ENCODE measurements around the gene SNX2. TPM values are rescaled to one million over a fixed set of nuclear protein-coding genes. Genes with fewer than 3 reads are reported as not detected.

Gene SNX2
- total RNA-seq, 2 donors from 2014 or later: 14.8 to 34.0 TPM

DNA sequence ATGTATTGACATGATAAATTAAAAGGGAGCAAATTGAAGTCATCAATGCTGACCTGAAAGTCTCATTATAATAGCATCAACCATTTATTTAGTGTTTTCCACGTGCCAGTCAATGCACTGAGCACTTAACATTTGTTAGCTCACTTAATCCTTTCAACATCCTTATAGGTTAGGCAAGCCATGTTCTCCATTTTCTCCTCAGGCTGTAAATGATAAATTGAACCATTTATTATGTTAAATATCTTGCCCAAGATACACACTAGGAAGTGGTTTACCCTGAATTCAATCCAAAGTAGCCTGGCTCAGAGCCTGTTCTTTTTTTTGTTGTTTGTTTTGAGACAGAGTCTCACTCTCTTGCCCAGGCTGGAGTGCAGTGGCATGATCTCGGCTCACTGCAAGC is 25.0 kb upstream of the SNX2 start:
- H3K9me3 ChIP-seq: no peaks in the 10 kb centered on the region
- no peak overlapping the region for H3K27ac ChIP-seq
- H3K4me3 ChIP-seq: no peak overlapping the region
- 39% methylated on average over 2 of the region's 2 CpGs for WGBS, 2 donors
- DNase-seq: no peak
- TF ChIP-seq POLR2A (IDR thresholded peaks at IDR 0.05): no peak
- TF ChIP-seq, protein P1, sequence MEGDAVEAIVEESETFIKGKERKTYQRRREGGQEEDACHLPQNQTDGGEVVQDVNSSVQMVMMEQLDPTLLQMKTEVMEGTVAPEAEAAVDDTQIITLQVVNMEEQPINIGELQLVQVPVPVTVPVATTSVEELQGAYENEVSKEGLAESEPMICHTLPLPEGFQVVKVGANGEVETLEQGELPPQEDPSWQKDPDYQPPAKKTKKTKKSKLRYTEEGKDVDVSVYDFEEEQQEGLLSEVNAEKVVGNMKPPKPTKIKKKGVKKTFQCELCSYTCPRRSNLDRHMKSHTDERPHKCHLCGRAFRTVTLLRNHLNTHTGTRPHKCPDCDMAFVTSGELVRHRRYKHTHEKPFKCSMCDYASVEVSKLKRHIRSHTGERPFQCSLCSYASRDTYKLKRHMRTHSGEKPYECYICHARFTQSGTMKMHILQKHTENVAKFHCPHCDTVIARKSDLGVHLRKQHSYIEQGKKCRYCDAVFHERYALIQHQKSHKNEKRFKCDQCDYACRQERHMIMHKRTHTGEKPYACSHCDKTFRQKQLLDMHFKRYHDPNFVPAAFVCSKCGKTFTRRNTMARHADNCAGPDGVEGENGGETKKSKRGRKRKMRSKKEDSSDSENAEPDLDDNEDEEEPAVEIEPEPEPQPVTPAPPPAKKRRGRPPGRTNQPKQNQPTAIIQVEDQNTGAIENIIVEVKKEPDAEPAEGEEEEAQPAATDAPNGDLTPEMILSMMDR (IDR thresholded peaks at IDR 0.05): no peak
- H3K27me3 ChIP-seq: no peaks in the 10 kb centered on the region
- no peaks in the 10 kb centered on the region for H3K4me1 ChIP-seq
- H3K36me3 ChIP-seq (replicated peaks in 1 of 2; ENCODE audit: insufficient read depth in 1 of 2, low read depth in 2 of 2): no peaks in the 10 kb centered on the region
- no peak for ATAC-seq
- intact Hi-C loops (cut with DNase I): no loop called here

DNA sequence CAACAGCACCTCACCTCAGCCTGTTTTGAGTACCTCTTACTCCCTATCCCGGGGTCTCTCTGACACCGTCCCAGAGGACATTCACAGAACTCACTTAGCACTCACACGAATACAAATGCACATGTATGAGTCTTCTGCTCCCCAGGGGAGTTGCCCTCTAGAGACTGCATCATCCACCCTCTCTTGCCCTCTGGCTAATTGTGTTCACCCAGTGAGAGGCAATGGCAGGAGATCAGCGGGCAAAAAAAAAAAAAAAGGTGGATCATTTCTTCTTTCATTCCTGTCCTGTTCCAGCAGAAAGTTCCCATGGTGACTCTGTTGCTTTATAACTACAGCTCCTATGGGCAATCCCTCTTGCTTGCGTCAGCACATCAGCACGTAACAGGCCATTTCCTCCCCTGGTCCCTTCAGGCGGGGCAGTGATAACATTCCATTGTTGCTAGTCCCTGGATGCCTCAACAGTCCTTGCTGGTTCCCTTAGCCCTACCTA is 23.5 kb upstream of the SNX2 start:
- Histone ChIP-seq H3K36me3 (replicated peaks in 1 of 2; ENCODE audit: insufficient read depth in 1 of 2, low read depth in 2 of 2) (no peaks in the 10 kb centered on the region), H3K4me3 (no peak overlapping the region), H3K4me1 (no peaks in the 10 kb centered on the region), H3K27ac (no peak overlapping the region), H3K27me3 (no peaks in the 10 kb centered on the region), H3K9me3 (no peaks in the 10 kb centered on the region)
- intact Hi-C loops (cut with DNase I): no loop called here
- 66 to 77% methylated on average over 7 of the region's 7 CpGs for WGBS, 2 donors
- TF ChIP-seq, protein P1 (IDR thresholded peaks at IDR 0.05): no peak
- TF ChIP-seq POLR2A (IDR thresholded peaks at IDR 0.05): no peak
- ATAC-seq (no peak), DNase-seq (no peak)

DNA sequence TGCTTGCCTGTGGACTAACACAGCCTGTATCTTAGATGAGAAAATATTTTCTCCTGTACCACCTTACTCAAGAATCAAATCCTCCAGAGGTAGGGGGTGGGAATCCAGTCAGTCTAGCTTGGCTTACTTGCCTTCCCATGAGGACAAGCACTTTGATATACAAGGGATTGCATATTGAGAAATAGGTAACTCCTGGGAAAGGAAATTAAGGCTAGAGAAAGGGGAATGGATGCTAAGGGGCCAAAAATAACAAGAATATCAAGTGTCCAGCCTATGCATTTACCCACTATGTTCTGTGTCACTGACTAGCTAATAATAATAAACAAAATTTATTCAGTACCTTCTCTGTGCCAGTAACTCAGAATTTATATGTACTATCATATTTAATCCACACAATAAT is 21.4 kb upstream of the SNX2 start:
- Histone ChIP-seq H3K4me1 (no peaks in the 10 kb centered on the region), H3K27ac (no peak overlapping the region), H3K27me3 (no peaks in the 10 kb centered on the region), H3K36me3 (replicated peaks in 1 of 2; ENCODE audit: insufficient read depth in 1 of 2, low read depth in 2 of 2) (no peaks in the 10 kb centered on the region), H3K9me3 (no peaks in the 10 kb centered on the region), H3K4me3 (no peak overlapping the region)
- DNase-seq: no peak
- TF ChIP-seq, protein P1 (IDR thresholded peaks at IDR 0.05): no peak
- no peak for TF ChIP-seq POLR2A (IDR thresholded peaks at IDR 0.05)
- ATAC-seq: no peak
- intact Hi-C loops (cut with DNase I): no loop called here

DNA sequence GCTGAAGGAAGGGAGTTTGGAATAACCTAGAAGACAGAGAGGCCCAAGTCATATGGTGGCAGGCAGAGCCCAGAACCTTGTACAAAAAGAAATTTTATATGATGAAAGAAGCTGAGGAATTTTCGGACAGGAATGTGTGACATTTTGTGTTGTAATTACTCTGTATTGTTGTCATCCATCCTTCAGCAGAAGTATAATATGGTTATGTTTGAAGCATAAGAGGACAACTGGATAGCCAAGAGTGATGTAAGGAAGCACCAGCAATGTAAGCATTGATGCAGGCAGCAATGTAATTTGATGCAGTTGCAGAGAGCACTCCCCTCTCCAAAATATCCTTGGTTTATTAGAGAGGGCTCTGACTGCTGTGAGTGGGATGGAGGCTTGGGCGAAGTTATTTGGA is 19.1 kb upstream of the SNX2 start:
- Histone ChIP-seq H3K4me1 (no peaks in the 10 kb centered on the region), H3K27ac (no peak overlapping the region), H3K4me3 (no peak overlapping the region), H3K27me3 (no peaks in the 10 kb centered on the region), H3K36me3 (replicated peaks in 1 of 2; ENCODE audit: insufficient read depth in 1 of 2, low read depth in 2 of 2) (no peaks in the 10 kb centered on the region), H3K9me3 (no peaks in the 10 kb centered on the region)
- intact Hi-C loops (cut with DNase I): no loop called here
- ATAC-seq (no peak), DNase-seq (no peak)
- WGBS, 2 donors: 70 to 79% methylated on average over 2 of the region's 2 CpGs
- no peak for TF ChIP-seq POLR2A (IDR thresholded peaks at IDR 0.05)
- TF ChIP-seq, protein P1 (IDR thresholded peaks at IDR 0.05): no peak

DNA sequence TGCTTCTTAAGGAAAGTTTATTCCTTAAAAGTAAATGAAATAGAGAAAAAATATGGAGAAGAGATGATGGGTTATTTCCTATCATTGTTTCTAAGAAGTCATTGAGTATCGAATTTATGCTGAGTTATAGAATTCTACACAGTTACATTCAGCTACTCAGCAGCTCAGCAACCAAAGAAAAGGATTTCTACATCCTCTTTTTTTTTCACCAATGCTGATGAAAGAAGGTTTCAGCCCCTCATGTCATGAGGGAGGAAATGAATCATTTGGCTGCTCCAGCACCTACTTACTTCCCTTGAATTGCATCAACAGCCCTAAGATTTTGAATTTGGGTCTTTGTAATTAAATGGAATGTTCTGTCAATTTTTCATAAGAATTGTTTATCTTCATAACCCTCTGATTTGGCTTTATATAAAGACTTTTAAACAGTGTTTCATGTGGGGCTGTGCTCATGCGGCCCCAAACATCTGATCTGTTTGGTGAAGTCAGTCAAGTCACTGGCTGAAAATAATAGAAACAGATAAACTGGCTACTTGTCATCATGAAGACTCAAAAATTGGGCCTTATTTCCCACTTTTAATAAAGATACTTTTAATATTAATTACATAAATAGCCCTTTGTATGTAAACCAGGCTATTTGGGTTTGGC is 18.5 kb upstream of the SNX2 start:
- DNase-seq: peak in 1 of 4 donors; percentile 9
- intact Hi-C loops (cut with DNase I): no loop called here

More for the DNA sequence above, 18.5 kb upstream of the SNX2 start:
- no peak for ATAC-seq
- TF ChIP-seq, protein P1 (IDR thresholded peaks at IDR 0.05): no peak
- no peak for TF ChIP-seq POLR2A (IDR thresholded peaks at IDR 0.05)
- Histone ChIP-seq H3K27me3 (no peaks in the 10 kb centered on the region), H3K9me3 (no peaks in the 10 kb centered on the region), H3K27ac (no peak overlapping the region), H3K4me1 (no peaks in the 10 kb centered on the region), H3K36me3 (replicated peaks in 1 of 2; ENCODE audit: insufficient read depth in 1 of 2, low read depth in 2 of 2) (no peaks in the 10 kb centered on the region), H3K4me3 (no peak overlapping the region)
- WGBS, 2 donors: 77 to 81% methylated on average over 2 of the region's 2 CpGs
